Fibroblast of the conjunctiva (primary cell): ENCODE results near the gene GABRD.

Experiments used
- DNase-seq: peaks from one replicate; pipeline ENCODE4 v3.0.0-alpha.2; 2010; ENCODE audit warnings: low read depth

Gene GABRD

DNA sequence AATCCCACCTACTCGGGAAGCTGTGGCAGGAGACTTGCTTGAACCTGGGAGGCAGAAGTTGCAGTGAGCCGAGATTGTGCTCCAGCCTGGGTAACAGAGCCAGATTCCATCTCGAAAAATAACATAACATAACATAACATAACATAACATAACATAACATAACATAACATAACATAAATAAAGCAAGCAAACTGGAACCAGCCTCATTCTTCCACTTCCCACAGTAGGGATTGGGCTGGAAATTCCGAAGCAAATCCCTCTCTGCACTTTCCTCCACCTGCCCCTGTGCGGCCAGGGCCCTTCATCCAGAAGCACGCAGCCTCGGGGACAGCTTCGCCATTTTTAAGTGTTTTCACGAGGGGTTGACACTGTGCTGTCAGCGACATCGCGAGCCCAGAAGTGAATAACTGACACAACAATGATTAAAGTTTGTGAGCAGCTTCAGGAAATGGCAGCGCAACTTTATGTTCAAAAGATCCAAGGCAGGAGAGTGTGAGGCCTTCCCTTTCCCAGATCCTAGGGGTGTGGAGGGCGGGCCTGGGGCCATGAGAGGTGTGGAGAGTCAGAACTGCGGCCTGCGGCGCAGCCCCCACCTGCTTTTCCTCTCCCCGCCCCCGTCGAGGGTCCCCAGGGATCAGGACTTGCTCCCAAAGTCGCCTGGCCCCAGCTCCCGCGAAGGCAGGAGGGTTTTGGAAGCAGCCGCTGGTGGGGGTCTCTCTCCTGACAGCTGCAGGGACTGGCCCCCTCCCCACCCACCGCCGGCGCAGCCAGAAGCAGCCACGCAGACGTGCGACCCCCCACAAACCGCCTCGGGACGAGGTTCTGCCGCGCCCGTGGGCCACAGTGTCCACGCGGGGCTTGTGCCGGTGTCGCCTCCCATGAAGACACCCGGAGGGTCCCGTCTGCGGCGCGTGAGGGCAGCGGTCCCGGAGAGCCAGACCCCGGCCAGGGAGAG, 651 bp upstream of the GABRD start:
- no peak for DNase-seq

- DNase-seq, result no peak
Observed at GRCh38 chr1:2019571-2020309, 595 bp downstream of the GABRD start.

DNA sequence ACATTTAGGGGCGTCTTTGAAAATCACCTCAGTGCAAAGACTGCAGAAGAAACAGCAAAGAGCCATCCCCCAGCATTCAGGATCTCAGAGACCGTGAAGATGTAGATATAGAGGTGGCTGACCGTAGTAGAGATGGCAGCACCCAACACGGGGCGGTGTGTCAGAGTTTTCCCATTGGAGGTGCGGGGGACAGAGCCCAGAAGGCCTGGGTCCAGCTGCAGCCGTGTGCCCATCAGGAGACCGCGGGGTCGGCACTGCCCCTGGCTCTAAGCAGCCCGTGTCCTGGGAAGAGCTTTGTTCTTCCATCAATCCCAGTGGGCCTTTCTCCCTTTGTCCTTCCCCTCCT, 1.1 kb downstream of the GABRD start:
- no peak for DNase-seq

- no peak for DNase-seq
Observed at GRCh38 chr1:2021550-2021949, 2.4 kb downstream of the GABRD start.

DNA sequence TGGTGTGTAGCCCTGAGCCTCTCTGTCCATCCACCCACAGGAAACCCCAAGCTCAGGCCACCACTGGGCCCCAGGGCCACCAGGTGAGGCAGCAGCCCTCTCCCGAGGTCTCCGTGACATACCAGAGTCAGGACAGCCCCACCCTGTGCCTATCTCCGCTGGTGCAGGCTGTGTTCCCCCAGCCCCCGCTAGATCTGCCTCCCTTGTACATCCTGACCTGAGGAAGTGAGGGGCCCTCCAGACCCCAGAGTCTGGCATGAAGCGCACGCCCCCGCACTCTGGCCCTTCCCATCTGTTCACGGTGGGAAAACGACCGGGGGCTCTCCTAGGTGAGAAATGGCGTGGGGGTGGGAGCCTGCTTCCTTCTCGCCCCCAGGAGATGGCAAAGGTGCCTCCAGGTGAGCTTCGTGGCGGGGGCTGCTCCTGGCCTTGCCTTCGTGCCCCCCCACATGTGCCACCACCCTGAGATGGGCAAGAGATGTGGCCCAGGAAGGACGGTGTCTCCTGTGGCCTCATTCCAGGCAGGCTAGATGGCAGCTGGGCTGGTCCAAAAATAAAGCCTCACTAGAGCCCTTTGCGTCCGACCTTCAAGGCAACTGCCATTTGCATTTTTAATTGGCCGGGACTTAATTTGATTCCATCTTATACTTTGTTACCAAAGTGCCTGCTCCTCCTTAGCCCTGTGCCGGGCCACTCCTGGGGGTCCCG, 3.1 kb downstream of the GABRD start:
- DNase-seq, result no peak

DNA sequence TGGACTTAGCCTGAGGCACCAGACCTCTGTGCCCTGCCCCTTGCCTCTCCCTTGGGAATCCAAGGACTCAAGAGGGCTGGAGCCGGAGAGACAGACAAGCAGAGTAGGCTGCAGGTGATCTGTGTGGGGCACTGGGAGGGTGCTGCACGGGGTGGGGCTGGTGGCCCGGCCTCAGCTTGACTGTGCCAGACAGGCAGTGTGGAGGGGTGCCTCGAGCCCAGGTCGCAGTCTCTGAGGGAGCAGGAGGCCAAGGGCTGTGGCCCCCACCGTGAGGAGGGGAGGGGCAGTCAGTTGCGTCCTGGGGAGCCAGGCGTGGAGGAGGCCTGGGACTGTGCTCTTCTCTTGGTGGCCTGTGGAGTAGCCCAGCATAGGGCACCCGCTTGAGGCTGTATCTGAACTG, 4.0 kb downstream of the GABRD start:
- DNase-seq, result no peak

DNA sequence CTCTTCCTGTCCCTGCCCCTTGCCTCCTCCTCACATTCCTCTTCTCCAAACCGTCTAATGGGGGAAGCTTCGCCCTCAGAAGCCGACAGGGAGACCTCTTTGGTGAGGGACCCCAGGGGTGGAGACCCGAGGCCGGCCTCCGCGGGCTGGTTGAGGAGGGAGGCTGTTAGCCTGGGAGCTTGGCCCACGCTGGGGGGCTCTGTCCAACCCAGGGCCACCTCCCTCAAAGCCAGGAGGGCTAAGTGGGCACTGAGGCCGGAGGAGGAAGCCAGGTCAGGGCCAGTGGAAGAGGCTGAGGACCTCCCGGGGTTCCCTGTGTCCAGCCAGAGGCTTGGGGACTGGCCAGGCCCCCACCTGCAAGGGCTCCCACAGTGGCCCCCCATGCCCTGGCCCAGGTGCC, 5.3 kb downstream of the GABRD start:
- DNase-seq, result no peak

GRCh38 chr1:2024887-2025286, 5.7 kb downstream of the GABRD start:
- no peak for DNase-seq

GRCh38 chr1:2025491-2025981, 6.4 kb downstream of the GABRD start:
- no peak for DNase-seq

DNA sequence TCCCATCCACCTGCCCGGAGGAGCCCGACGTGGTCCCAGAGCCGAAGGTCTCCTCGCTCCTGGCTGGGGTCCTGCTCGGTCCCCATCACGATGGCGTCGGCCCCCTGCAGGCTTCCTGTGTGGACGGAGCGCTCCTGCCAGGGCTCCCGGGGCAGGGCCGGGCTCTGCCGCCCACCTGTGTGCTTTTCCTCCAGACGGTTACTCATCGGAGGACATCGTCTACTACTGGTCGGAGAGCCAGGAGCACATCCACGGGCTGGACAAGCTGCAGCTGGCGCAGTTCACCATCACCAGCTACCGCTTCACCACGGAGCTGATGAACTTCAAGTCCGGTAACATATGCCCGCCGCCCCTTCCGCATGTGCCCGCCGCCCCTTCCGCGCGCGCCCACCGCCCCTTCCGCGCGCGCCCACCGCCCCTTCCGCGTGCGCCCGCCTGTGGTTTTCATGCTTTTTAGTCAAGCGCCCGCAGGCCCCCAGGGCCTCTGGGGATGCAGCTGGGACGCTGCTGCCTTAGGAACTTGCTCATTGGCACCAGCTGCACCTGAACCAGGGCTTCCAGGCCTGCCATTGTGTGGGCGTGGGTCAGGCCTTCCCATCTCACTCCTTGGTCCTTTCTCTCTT, 8.9 kb downstream of the GABRD start:
- no peak for DNase-seq

DNA sequence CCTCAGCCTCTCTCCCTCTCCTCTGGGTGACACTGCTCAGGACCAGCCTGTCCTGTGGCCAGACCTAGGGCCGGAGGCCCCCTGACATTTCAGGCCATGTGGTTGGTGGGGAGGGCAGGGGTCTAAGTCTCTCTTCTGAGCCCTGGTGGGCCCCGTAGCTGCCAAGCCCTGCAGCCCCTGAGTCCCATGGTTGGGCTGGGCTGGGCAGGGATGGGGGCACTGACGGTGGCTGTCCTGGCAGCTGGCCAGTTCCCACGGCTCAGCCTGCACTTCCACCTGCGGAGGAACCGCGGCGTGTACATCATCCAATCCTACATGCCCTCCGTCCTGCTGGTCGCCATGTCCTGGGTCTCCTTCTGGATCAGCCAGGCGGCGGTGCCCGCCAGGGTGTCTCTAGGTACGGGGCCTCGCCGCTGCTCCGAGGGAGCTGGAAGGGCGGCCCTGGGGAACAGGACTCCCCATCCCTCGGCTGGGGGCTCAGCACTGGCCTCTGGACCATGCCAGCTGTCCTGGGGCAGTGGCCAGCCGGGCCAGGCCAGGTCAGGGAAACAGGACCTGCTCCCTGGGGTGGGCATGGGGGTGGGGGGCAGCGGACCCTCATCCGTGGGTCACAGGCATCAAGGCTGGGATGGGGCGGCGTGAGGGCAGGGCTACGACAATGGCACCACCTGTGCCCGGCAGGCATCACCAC, 9.9 kb downstream of the GABRD start:
- DNase-seq, result no peak

- DNase-seq, result no peak
Observed at GRCh38 chr1:2029561-2029960, 10.4 kb downstream of the GABRD start.

- no peak for DNase-seq
Observed at GRCh38 chr1:2030076-2030871, 11.1 kb downstream of the GABRD start.

- no peak for DNase-seq
Observed at GRCh38 chr1:2031546-2032540, 12.7 kb downstream of the GABRD start.

DNA sequence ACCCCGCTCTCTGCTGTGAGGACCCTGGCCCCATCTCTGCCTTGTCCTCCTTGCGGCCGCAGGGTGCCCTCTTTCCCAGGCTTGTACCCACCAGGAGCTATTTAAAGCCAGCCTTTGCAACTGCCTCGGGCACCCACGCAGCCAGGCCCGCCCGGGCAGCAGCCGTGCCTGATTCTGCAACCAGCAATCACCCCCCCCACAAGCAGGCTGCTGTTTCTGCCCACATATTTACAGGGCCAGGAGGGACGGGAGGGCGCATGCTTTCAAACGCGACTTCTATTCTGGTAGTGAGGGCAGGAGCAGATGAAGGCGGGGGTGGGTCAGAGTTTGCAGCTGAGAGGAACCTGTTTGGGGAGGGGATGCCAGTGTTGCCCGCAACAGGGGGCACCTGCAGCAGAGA, 13.6 kb downstream of the GABRD start:
- DNase-seq, result no peak

- no peak for DNase-seq
Observed at GRCh38 chr1:2033165-2033564, 14.0 kb downstream of the GABRD start.

- DNase-seq, result no peak
Observed at GRCh38 chr1:2036287-2036686, 17.1 kb downstream of the GABRD start.

DNA sequence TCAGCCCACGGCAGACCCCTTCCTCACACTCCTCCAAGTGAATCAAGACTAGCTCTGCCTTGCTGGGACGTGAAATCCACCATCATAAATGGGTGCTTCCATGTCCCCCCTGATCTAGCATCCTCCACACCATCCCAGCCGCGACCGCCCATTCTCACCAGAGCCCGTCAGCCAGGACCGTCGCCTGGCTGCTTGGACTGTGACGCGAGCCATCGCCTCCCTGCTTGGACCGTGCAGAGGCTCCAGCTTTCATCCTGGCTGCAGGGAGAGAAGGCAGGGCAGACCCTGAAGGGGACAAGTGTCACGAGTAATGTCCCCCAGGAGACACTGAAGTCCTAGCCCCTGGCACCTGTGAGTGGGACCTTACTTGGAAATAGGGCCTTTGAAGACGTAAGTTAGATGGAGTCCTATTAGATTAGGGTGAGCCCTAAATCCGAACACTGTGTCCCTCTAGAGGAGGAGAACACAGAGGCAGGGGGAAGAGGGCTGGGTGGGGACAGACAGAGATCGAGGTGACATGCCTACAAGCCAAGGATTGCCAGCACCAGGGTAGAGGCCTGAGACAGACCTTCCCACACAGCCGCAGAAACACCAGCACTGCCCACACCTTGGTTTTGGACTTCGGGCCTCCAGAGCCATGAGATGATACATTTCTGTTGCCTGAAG, 18.3 kb downstream of the GABRD start:
- no peak for DNase-seq

- no peak for DNase-seq
Observed at GRCh38 chr1:2038229-2038628, 19.1 kb downstream of the GABRD start.
